NCI-H526 (cell line): ENCODE results near the gene FTO.

Source experiments
- DNase-seq, 2 experiments: peaks; one replicate each; lab custom pipeline; 2025; lab: John Stamatoyannopoulos, UW

The FTO gene

GRCh38 chr16:53784291-53784690 lies 80.3 kb downstream of the FTO start:
- DNase-seq, result no peak

- DNase-seq, result no peak
These were observed 81.1 kb downstream of the FTO start for GRCh38 chr16:53785044-53785443.

GRCh38 chr16:53785916-53786315 lies 82.0 kb downstream of the FTO start:
- no peak for DNase-seq

GRCh38 chr16:53787423-53787822 lies 83.5 kb downstream of the FTO start:
- no peak for DNase-seq

GRCh38 chr16:53789137-53789536 lies 85.2 kb downstream of the FTO start:
- DNase-seq, result no peak

GRCh38 chr16:53792161-53792951 lies 88.4 kb downstream of the FTO start:
- DNase-seq, result no peak

- DNase-seq, result no peak
These were observed 99.5 kb downstream of the FTO start for GRCh38 chr16:53803451-53803850.

- DNase-seq, result peak; percentile 25 to 56
These were observed 100.0 kb downstream of the FTO start for GRCh38 chr16:53803998-53804397.

GRCh38 chr16:53804467-53804866 lies 100.5 kb downstream of the FTO start:
- DNase-seq, result no peak

- no peak for DNase-seq
These were observed 101.2 kb downstream of the FTO start for GRCh38 chr16:53805113-53805512.

- peak in 1 of 2 experiments; percentile 52 for DNase-seq
These were observed 101.8 kb downstream of the FTO start for GRCh38 chr16:53805752-53806151.

- peak; percentile 45 for DNase-seq
These were observed 105.4 kb downstream of the FTO start for GRCh38 chr16:53809088-53809932.

GRCh38 chr16:53812914-53813313 lies 109.0 kb downstream of the FTO start:
- DNase-seq, result no peak

- DNase-seq, result no peak
These were observed 110.8 kb downstream of the FTO start for GRCh38 chr16:53814801-53815200.

GRCh38 chr16:53816211-53816836 lies 112.4 kb downstream of the FTO start:
- no peak for DNase-seq

GRCh38 chr16:53817117-53817755 lies 113.3 kb downstream of the FTO start:
- no peak for DNase-seq

GRCh38 chr16:53817812-53818550 lies 114.0 kb downstream of the FTO start:
- DNase-seq, result no peak

GRCh38 chr16:53821487-53821886 lies 117.5 kb downstream of the FTO start:
- no peak for DNase-seq

GRCh38 chr16:53821957-53822625 lies 118.1 kb downstream of the FTO start:
- no peak for DNase-seq

GRCh38 chr16:53822936-53823529 lies 119.1 kb downstream of the FTO start:
- no peak for DNase-seq

GRCh38 chr16:53826658-53827057 lies 122.7 kb downstream of the FTO start:
- no peak for DNase-seq
